DOHH2 (cell line): ENCODE data around the gene WDR64.

ENCODE experiments used
- H3F3A ChIP-seq: fragments of 200-600 bp; sonication (generic), shearing (Covaris generic); 2 replicates; pipeline ENCODE4 v1.6.0; 2016; ENCODE audit warnings: antibody characterized with exemption, mild to moderate bottlenecking; ENCODE audit not compliant: control insufficient read depth, insufficient read depth
- H3K27ac ChIP-seq: fragments of 200-600 bp; sonication (generic); 2 replicates; pipeline ENCODE4 v1.5.1; 2014; ENCODE audit warnings: low read depth, mild to moderate bottlenecking, low read length, moderate library complexity
- H3K27me3 ChIP-seq: fragments of 200-600 bp; sonication (generic); 2 replicates; pipeline ENCODE4 v1.6.1; 2014; ENCODE audit warnings: mild to moderate bottlenecking, low read length, mixed read lengths; ENCODE audit not compliant: control insufficient read depth
- H3K36me3 ChIP-seq: fragments of 200-600 bp; sonication (generic); 2 replicates; pipeline ENCODE4 v1.6.1; 2014; ENCODE audit warnings: mild to moderate bottlenecking, low read length, moderate library complexity, mixed read lengths; ENCODE audit not compliant: control insufficient read depth
- H3K4me1 ChIP-seq: fragments of 200-600 bp; sonication (generic); 2 replicates; pipeline ENCODE4 v1.6.1; 2014; ENCODE audit warnings: mild to moderate bottlenecking, low read length, mixed read lengths; ENCODE audit not compliant: control insufficient read depth
- H3K4me2 ChIP-seq: fragments of 200-600 bp; sonication (generic); 2 replicates; pipeline ENCODE4 v1.6.0; 2014; ENCODE audit warnings: mild to moderate bottlenecking, low read length, moderate library complexity
- H3K4me3 ChIP-seq: fragments of 200-600 bp; sonication (generic); 2 replicates; pipeline ENCODE4 v1.5.1; 2014; ENCODE audit warnings: mild to moderate bottlenecking, low read length, mixed read lengths
- H3K79me2 ChIP-seq: fragments of 200-600 bp; sonication (generic); 2 replicates; pipeline ENCODE4 v1.6.1; 2014; ENCODE audit warnings: mild to moderate bottlenecking, low read length, mixed read lengths; ENCODE audit not compliant: control insufficient read depth
- H3K9me2 ChIP-seq: fragments of 200-600 bp; sonication (generic); replicated peaks from 2 replicates; pipeline ENCODE4 v1.6.1; 2014; ENCODE audit warnings: mild to moderate bottlenecking, low read length, mixed read lengths; ENCODE audit not compliant: control insufficient read depth
- H3K9me3 ChIP-seq: fragments of 200-600 bp; sonication (generic); 2 replicates; pipeline ENCODE4 v1.6.1; 2014; ENCODE audit warnings: antibody characterized with exemption, low read length, mixed read lengths; ENCODE audit not compliant: control insufficient read depth, insufficient read depth
- H4K20me1 ChIP-seq: fragments of 200-600 bp; sonication (generic); 2 replicates; pipeline ENCODE4 v1.6.0; 2014; ENCODE audit warnings: low read depth, mild to moderate bottlenecking, antibody characterized with exemption, low read length, moderate library complexity; ENCODE audit not compliant: control insufficient read depth, insufficient read depth
- EZH2phosphoT487 ChIP-seq: fragments of 200-600 bp; sonication (generic); IDR thresholded peaks from 2 replicates; pipeline ENCODE4 v1.6.1; 2017; ENCODE audit warnings: borderline replicate concordance, mild to moderate bottlenecking, antibody characterized with exemption, low read length, moderate library complexity, mixed read lengths
- TF ChIP-seq, protein P1 (sequence below): fragments of 200-600 bp; sonication (generic); IDR thresholded peaks from one replicate; pipeline ENCODE4 v1.5.1; 2014; ENCODE audit warnings: antibody characterized with exemption, mild to moderate bottlenecking, low read depth, low read length; ENCODE audit not compliant: poor library complexity, severe bottlenecking

Gene WDR64

DNA sequence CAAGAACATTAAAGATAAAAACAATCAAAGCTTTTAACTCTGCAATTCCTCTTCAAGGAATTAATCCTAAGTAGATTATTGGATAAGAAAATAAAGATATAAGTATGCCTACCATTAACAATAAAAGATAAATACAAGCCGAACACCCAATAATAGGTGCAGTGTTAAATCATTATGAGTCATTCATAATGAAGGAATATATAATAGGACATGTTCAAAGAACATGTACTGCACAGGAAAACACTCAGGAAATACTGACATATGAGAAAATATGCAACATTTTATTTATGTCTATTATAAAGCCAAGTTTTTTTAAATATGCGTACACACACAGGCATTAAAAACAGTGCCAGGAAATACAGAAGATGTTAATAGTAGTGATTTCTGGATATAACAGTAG lies 184.9 kb downstream of the WDR64 start:
- TF ChIP-seq, protein P1, sequence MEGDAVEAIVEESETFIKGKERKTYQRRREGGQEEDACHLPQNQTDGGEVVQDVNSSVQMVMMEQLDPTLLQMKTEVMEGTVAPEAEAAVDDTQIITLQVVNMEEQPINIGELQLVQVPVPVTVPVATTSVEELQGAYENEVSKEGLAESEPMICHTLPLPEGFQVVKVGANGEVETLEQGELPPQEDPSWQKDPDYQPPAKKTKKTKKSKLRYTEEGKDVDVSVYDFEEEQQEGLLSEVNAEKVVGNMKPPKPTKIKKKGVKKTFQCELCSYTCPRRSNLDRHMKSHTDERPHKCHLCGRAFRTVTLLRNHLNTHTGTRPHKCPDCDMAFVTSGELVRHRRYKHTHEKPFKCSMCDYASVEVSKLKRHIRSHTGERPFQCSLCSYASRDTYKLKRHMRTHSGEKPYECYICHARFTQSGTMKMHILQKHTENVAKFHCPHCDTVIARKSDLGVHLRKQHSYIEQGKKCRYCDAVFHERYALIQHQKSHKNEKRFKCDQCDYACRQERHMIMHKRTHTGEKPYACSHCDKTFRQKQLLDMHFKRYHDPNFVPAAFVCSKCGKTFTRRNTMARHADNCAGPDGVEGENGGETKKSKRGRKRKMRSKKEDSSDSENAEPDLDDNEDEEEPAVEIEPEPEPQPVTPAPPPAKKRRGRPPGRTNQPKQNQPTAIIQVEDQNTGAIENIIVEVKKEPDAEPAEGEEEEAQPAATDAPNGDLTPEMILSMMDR, result no peak
- no peak for TF ChIP-seq EZH2phosphoT487
- H3F3A ChIP-seq, result no peaks in the 10 kb centered on the region
- H4K20me1 ChIP-seq, result no peaks in the 10 kb centered on the region
- no peaks in the 10 kb centered on the region for H3K79me2 ChIP-seq
- no peaks in the 10 kb centered on the region for H3K4me1 ChIP-seq
- H3K4me3 ChIP-seq, result no peak overlapping the region
- no peaks in the 10 kb centered on the region for H3K9me3 ChIP-seq
- no peak overlapping the region for H3K27ac ChIP-seq
- no peaks in the 10 kb centered on the region for H3K9me2 ChIP-seq
- H3K36me3 ChIP-seq, result no peaks in the 10 kb centered on the region
- H3K27me3 ChIP-seq, result peaks cover 3% of the 10 kb centered on the region; the same call in 1 of the 2 replicates
- no peak overlapping the region for H3K4me2 ChIP-seq

GRCh38 chr1:241837416-241837815 lies 185.3 kb downstream of the WDR64 start:
- no peaks in the 10 kb centered on the region for H3K79me2 ChIP-seq
- H3K27ac ChIP-seq, result no peak overlapping the region
- H3F3A ChIP-seq, result no peaks in the 10 kb centered on the region
- TF ChIP-seq, protein P1, result no peak
- TF ChIP-seq EZH2phosphoT487, result no peak
- H3K9me2 ChIP-seq, result no peaks in the 10 kb centered on the region
- H3K4me2 ChIP-seq, result no peak overlapping the region
- no peaks in the 10 kb centered on the region for H3K4me1 ChIP-seq
- H4K20me1 ChIP-seq, result no peaks in the 10 kb centered on the region
- no peaks in the 10 kb centered on the region for H3K36me3 ChIP-seq
- no peaks in the 10 kb centered on the region for H3K9me3 ChIP-seq
- H3K27me3 ChIP-seq, result peaks cover 3% of the 10 kb centered on the region; the same call in 1 of the 2 replicates
- H3K4me3 ChIP-seq, result no peak overlapping the region

DNA sequence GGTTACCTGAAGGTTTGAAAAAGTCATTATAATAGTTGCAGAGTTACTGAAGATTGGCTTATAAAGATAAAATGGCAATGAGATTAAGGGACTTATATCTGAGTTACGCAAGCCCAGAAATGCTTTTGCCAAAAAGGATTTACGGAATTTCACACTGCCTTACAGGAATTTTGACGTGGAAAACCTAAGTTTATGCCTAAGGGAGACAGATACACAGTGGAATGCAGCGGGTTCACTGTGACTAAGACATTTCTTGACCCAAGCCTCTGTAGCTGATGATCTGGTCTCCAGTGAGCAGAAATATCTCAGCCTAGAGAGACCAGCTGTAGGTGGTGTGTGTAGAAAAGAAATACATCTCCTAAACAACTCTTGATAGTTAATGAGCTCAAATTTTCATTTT lies 185.8 kb downstream of the WDR64 start:
- Histone ChIP-seq H3K27ac (no peak overlapping the region), H3F3A (no peaks in the 10 kb centered on the region), H4K20me1 (no peaks in the 10 kb centered on the region), H3K27me3 (peaks cover 3% of the 10 kb centered on the region; the same call in 1 of the 2 replicates), H3K4me3 (no peak overlapping the region), H3K79me2 (no peaks in the 10 kb centered on the region), H3K4me2 (no peak overlapping the region), H3K4me1 (no peaks in the 10 kb centered on the region), H3K9me2 (no peaks in the 10 kb centered on the region), H3K9me3 (no peaks in the 10 kb centered on the region), H3K36me3 (no peaks in the 10 kb centered on the region)
- no peak for TF ChIP-seq EZH2phosphoT487
- TF ChIP-seq, protein P1, result no peak
